ENCODE data around the gene TASP1. TPM values are rescaled to one million over a fixed set of nuclear protein-coding genes. Genes with fewer than 3 reads are reported as not detected.

The TASP1 gene
- total and polyA plus RNA-seq, 4 donors = 2.5 to 10.0 (median 4.7) TPM

- no peak for DNase-seq (ENCODE audit: low spot score)
- 79% methylated on average over 3 of the region's 3 CpGs for WGBS
- H3K4me3 ChIP-seq (ENCODE audit: low read depth in 1 of 3, low read length in 3 of 3) = no peak overlapping the region
- H3K9ac ChIP-seq (ENCODE audit: low read depth in 1 of 2, low read length in 2 of 2) = no peak overlapping the region
- TF ChIP-seq REST (IDR thresholded peaks at IDR 0.05) = no peak
- no peak for TF ChIP-seq NR2F2 (IDR thresholded peaks at IDR 0.05)
- no peak for TF ChIP-seq JUND (IDR thresholded peaks at IDR 0.05)
- no peak for TF ChIP-seq EGR1 (IDR thresholded peaks at IDR 0.05; ENCODE audit: low read depth in 2 of 2)
- no peak for TF ChIP-seq RAD21 (IDR thresholded peaks at IDR 0.05)
- no peaks in the 10 kb centered on the region for H3K36me3 ChIP-seq (ENCODE audit: control insufficient read depth in 4 of 4, insufficient read depth in 3 of 4, low read depth in 1 of 4, low read length in 3 of 4)
- H3K27me3 ChIP-seq (ENCODE audit: control insufficient read depth in 4 of 4, insufficient read depth in 4 of 4, low read length in 3 of 4) = no peaks in the 10 kb centered on the region
- H3K27ac ChIP-seq (ENCODE audit: low read depth in 1 of 2, low read length in 2 of 2) = no peak overlapping the region
- no peaks in the 10 kb centered on the region for H3K9me3 ChIP-seq (ENCODE audit: control insufficient read depth in 4 of 4, low read length in 3 of 4)
- H3K4me1 ChIP-seq (ENCODE audit: control insufficient read depth in 4 of 4, insufficient read depth in 4 of 4, low read length in 3 of 4) = no peaks in the 10 kb centered on the region
These were observed 283.3 kb downstream of the TASP1 start for GRCh38 chr20:13355411-13355810.

DNA sequence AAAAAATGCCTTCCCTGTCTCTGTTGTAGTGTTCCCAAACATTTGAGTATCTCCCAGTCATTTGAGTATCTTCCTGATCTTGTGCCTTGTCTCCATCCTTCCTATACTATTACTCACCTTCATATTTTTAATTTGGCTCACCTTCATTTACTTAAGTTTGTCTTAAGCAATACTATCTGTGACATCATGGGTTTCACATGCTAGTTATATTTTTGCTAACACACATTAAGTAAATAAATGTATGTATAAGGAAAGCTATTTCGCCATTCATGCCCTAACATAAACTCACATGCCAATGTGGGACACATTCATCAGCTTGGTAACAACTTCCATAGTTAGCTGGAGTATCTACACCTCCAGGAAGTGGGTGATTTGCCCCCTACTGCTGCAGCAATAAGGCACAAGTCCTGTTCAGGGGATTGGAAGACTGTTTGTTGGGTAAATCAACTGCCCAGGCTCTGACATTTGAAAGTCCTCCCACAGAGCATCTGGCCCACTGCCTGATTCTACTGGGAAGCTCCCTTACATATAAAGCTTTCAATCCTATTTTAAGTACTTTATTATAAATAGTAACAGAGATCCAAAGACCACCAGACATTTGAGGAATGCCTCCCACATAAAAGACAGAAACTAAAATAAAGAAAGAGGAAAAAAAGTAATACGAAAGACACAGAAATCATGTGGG, 285.3 kb downstream of the TASP1 start:
- Histone ChIP-seq H3K27me3 (ENCODE audit: control insufficient read depth in 4 of 4, insufficient read depth in 4 of 4, low read length in 3 of 4) (no peaks in the 10 kb centered on the region), H3K4me3 (ENCODE audit: low read depth in 1 of 3, low read length in 3 of 3) (no peak overlapping the region), H3K9me3 (ENCODE audit: control insufficient read depth in 4 of 4, low read length in 3 of 4) (no peaks in the 10 kb centered on the region), H3K9ac (ENCODE audit: low read depth in 1 of 2, low read length in 2 of 2) (no peak overlapping the region), H3K27ac (ENCODE audit: low read depth in 1 of 2, low read length in 2 of 2) (no peak overlapping the region), H3K4me1 (ENCODE audit: control insufficient read depth in 4 of 4, insufficient read depth in 4 of 4, low read length in 3 of 4) (no peaks in the 10 kb centered on the region), H3K36me3 (ENCODE audit: control insufficient read depth in 4 of 4, insufficient read depth in 3 of 4, low read depth in 1 of 4, low read length in 3 of 4) (no peaks in the 10 kb centered on the region)
- WGBS = 94% methylated on average over 2 of the region's 2 CpGs
- no peak for DNase-seq (ENCODE audit: low spot score)
- no peak for TF ChIP-seq FOXA1 (IDR thresholded peaks at IDR 0.05)
- TF ChIP-seq SP1 (IDR thresholded peaks at IDR 0.05) = no peak
- no peak for TF ChIP-seq JUND (IDR thresholded peaks at IDR 0.05)
- no peak for TF ChIP-seq YY1 (IDR thresholded peaks at IDR 0.05)
- TF ChIP-seq, protein P1, sequence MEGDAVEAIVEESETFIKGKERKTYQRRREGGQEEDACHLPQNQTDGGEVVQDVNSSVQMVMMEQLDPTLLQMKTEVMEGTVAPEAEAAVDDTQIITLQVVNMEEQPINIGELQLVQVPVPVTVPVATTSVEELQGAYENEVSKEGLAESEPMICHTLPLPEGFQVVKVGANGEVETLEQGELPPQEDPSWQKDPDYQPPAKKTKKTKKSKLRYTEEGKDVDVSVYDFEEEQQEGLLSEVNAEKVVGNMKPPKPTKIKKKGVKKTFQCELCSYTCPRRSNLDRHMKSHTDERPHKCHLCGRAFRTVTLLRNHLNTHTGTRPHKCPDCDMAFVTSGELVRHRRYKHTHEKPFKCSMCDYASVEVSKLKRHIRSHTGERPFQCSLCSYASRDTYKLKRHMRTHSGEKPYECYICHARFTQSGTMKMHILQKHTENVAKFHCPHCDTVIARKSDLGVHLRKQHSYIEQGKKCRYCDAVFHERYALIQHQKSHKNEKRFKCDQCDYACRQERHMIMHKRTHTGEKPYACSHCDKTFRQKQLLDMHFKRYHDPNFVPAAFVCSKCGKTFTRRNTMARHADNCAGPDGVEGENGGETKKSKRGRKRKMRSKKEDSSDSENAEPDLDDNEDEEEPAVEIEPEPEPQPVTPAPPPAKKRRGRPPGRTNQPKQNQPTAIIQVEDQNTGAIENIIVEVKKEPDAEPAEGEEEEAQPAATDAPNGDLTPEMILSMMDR (IDR thresholded peaks at IDR 0.05; ENCODE audit: low read depth, low read length, missing input control) = no peak

DNA sequence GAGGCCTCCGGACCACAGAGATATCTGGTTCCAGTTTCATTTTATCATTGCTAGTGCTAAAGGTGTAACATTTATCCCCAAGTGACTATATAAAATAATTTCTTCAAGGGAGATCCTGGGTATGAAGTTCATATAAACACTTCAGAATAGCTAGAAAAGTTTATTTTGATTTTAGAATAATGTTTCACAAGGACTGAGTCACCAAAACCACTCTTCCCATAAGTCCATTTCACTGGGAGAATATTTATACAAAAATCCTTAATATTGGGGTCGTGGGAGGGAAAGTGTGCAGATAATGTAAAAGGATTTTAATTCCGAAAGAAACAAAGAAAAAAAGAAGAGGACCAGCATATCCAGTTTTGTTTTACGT, 289.5 kb downstream of the TASP1 start:
- H3K27me3 ChIP-seq (ENCODE audit: control insufficient read depth in 4 of 4, insufficient read depth in 4 of 4, low read length in 3 of 4) = no peaks in the 10 kb centered on the region
- no peak for DNase-seq (ENCODE audit: low spot score)
- H3K27ac ChIP-seq (ENCODE audit: low read depth in 1 of 2, low read length in 2 of 2) = no peak overlapping the region
- WGBS = 87% methylated on average over 4 of the region's 4 CpGs
- H3K36me3 ChIP-seq (ENCODE audit: control insufficient read depth in 4 of 4, insufficient read depth in 3 of 4, low read depth in 1 of 4, low read length in 3 of 4) = no peaks in the 10 kb centered on the region
- H3K4me3 ChIP-seq (ENCODE audit: low read depth in 1 of 3, low read length in 3 of 3) = no peak overlapping the region
- no peaks in the 10 kb centered on the region for H3K4me1 ChIP-seq (ENCODE audit: control insufficient read depth in 4 of 4, insufficient read depth in 4 of 4, low read length in 3 of 4)
- H3K9me3 ChIP-seq (ENCODE audit: control insufficient read depth in 4 of 4, low read length in 3 of 4) = no peaks in the 10 kb centered on the region
- no peak overlapping the region for H3K9ac ChIP-seq (ENCODE audit: low read depth in 1 of 2, low read length in 2 of 2)
- TF ChIP-seq TAF1 (conservative IDR thresholded peaks at IDR 0.05) = no peak
- no peak for TF ChIP-seq JUND (IDR thresholded peaks at IDR 0.05)
- TF ChIP-seq, protein P1 (IDR thresholded peaks at IDR 0.05; ENCODE audit: low read depth, low read length, missing input control) = no peak
- TF ChIP-seq HNF4A (conservative IDR thresholded peaks at IDR 0.05) = no peak
- TF ChIP-seq YY1 (IDR thresholded peaks at IDR 0.05) = no peak
- no peak for TF ChIP-seq FOXA2 (IDR thresholded peaks at IDR 0.05)
- no peak for TF ChIP-seq GABPA (IDR thresholded peaks at IDR 0.05 in 1 of 2, conservative IDR thresholded peaks at IDR 0.05 in 1 of 2)
- no peak for TF ChIP-seq EGR1 (IDR thresholded peaks at IDR 0.05; ENCODE audit: low read depth in 2 of 2)
- no peak for TF ChIP-seq REST (IDR thresholded peaks at IDR 0.05)
- no peak for TF ChIP-seq NR2F2 (IDR thresholded peaks at IDR 0.05)
- no peak for TF ChIP-seq HNF4G (IDR thresholded peaks at IDR 0.05)
- TF ChIP-seq, protein P2, sequence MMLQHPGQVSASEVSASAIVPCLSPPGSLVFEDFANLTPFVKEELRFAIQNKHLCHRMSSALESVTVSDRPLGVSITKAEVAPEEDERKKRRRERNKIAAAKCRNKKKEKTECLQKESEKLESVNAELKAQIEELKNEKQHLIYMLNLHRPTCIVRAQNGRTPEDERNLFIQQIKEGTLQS (IDR thresholded peaks at IDR 0.05) = no peak
- no peak for TF ChIP-seq FOXA1 (IDR thresholded peaks at IDR 0.05)
